Measurements from ENCODE around the gene C1QTNF6. TPM values are rescaled to one million over a fixed set of nuclear protein-coding genes. Genes with fewer than 3 reads are reported as not detected.

Gene C1QTNF6
- total and polyA plus RNA-seq, 2 experiments from 2014 or later = 1.7 to 2.3 TPM

DNA sequence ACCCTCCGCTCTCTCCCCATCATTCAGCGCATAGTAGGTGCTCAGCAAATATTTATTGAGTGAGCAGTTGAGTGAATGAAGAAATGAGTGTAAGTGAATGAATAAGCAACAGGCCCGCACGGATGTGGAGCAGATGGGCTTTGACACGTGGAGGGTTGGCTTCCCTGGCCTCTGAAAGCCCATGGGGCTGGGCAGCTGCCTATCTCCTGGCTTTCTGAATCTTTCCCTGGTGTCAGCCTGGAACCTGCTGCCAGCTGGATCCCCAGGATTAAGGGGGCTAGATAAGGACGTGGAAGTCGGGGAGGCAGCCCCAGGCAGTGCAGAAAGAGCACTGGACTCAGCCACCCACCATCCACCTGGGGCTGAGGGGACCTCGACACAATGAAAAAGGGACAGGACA is 50.9 kb downstream of the C1QTNF6 start (continued):
- TF ChIP-seq, protein P1, sequence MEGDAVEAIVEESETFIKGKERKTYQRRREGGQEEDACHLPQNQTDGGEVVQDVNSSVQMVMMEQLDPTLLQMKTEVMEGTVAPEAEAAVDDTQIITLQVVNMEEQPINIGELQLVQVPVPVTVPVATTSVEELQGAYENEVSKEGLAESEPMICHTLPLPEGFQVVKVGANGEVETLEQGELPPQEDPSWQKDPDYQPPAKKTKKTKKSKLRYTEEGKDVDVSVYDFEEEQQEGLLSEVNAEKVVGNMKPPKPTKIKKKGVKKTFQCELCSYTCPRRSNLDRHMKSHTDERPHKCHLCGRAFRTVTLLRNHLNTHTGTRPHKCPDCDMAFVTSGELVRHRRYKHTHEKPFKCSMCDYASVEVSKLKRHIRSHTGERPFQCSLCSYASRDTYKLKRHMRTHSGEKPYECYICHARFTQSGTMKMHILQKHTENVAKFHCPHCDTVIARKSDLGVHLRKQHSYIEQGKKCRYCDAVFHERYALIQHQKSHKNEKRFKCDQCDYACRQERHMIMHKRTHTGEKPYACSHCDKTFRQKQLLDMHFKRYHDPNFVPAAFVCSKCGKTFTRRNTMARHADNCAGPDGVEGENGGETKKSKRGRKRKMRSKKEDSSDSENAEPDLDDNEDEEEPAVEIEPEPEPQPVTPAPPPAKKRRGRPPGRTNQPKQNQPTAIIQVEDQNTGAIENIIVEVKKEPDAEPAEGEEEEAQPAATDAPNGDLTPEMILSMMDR (conservative IDR thresholded peaks at IDR 0.05; ENCODE audit: low read depth in 2 of 2) = no peak
- no peak for TF ChIP-seq CREB1 (CRISPR knock-in tag; IDR thresholded peaks at IDR 0.05; ENCODE audit: low read depth)
- TF ChIP-seq NANOG (IDR thresholded peaks at IDR 0.05; ENCODE audit: borderline replicate concordance) = no peak
- TF ChIP-seq, protein P2, sequence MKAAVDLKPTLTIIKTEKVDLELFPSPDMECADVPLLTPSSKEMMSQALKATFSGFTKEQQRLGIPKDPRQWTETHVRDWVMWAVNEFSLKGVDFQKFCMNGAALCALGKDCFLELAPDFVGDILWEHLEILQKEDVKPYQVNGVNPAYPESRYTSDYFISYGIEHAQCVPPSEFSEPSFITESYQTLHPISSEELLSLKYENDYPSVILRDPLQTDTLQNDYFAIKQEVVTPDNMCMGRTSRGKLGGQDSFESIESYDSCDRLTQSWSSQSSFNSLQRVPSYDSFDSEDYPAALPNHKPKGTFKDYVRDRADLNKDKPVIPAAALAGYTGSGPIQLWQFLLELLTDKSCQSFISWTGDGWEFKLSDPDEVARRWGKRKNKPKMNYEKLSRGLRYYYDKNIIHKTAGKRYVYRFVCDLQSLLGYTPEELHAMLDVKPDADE (IDR thresholded peaks at IDR 0.05) = no peak
- no peak for TF ChIP-seq ZNF114 (CRISPR knock-in tag; IDR thresholded peaks at IDR 0.05)

DNA sequence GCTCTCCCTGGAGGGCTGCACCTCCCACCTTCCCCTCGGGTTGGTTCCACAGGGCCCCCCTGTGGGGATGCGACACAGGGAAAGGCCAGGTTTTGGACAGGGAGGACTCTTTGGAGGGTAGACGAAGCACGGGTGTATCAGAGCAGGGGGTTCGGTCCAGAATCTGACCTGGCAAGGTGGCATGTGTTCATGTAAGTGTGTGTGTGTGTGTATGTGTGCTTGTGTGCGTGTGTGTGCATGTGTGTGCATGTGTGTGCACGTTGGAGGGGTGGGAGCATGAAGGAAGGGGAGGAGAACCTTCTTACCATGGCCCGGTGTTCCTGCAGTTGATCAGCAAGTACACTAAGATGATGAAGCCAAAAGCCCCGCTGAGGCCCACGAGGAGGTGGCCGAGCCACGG is 53.0 kb downstream of the C1QTNF6 start:
- H3K27me3 Mint-ChIP-seq (ENCODE audit: insufficient read depth, low read depth, poor library complexity) = peaks cover 15% of the 10 kb centered on the region
- H3K9me2 ChIP-seq (ENCODE audit: insufficient read depth) = no peaks in the 10 kb centered on the region
- no peaks in the 10 kb centered on the region; the same call in 2 of the 3 replicates for H3K4me1 Mint-ChIP-seq
- DNase-seq (ENCODE audit: low spot score) (no peak), ATAC-seq (no peak)
- H3K4me1 ChIP-seq (ENCODE audit: insufficient read depth) = no peaks in the 10 kb centered on the region
- H3K4me2 ChIP-seq = no peak overlapping the region
- H2AFZ ChIP-seq = no peak overlapping the region
- no peaks in the 10 kb centered on the region; the same call in 2 of the 3 replicates for H3K36me3 Mint-ChIP-seq (ENCODE audit: low read depth)
- no peaks in the 10 kb centered on the region for H3K36me3 ChIP-seq (ENCODE audit: insufficient read depth)
- H3F3A ChIP-seq (replicated peaks; ENCODE audit: low read depth) = no peaks in the 10 kb centered on the region
- no peaks in the 10 kb centered on the region for H3K9me3 Mint-ChIP-seq
- H4K20me1 ChIP-seq (replicated peaks; ENCODE audit: insufficient read depth) = no peaks in the 10 kb centered on the region
- H3K4me3 Mint-ChIP-seq = no peak overlapping the region
- H3K27ac Mint-ChIP-seq = no peak overlapping the region
- no peak overlapping the region for H3K4me3 ChIP-seq
- no peak overlapping the region for H3K27ac ChIP-seq (ENCODE audit: low read depth)
- no peaks in the 10 kb centered on the region for H3K79me2 ChIP-seq (replicated peaks; ENCODE audit: insufficient read depth)
- H3K27me3 ChIP-seq (ENCODE audit: insufficient read depth) = no peaks in the 10 kb centered on the region
- TF ChIP-seq ZNF114 (CRISPR knock-in tag; IDR thresholded peaks at IDR 0.05) (no peak), STAT1 (IDR thresholded peaks at IDR 0.05; ENCODE audit: unreplicated experiment) (no peak), CREB1 (CRISPR knock-in tag; IDR thresholded peaks at IDR 0.05; ENCODE audit: low read depth) (no peak), JUNB (IDR thresholded peaks at IDR 0.05; ENCODE audit: unreplicated experiment) (no peak), EZH2 (IDR thresholded peaks at IDR 0.05; ENCODE audit: low read depth, unreplicated experiment) (no peak), ZNF331 (CRISPR knock-in tag; IDR thresholded peaks at IDR 0.05; ENCODE audit: low read depth) (no peak)
- TF ChIP-seq, protein P3, sequence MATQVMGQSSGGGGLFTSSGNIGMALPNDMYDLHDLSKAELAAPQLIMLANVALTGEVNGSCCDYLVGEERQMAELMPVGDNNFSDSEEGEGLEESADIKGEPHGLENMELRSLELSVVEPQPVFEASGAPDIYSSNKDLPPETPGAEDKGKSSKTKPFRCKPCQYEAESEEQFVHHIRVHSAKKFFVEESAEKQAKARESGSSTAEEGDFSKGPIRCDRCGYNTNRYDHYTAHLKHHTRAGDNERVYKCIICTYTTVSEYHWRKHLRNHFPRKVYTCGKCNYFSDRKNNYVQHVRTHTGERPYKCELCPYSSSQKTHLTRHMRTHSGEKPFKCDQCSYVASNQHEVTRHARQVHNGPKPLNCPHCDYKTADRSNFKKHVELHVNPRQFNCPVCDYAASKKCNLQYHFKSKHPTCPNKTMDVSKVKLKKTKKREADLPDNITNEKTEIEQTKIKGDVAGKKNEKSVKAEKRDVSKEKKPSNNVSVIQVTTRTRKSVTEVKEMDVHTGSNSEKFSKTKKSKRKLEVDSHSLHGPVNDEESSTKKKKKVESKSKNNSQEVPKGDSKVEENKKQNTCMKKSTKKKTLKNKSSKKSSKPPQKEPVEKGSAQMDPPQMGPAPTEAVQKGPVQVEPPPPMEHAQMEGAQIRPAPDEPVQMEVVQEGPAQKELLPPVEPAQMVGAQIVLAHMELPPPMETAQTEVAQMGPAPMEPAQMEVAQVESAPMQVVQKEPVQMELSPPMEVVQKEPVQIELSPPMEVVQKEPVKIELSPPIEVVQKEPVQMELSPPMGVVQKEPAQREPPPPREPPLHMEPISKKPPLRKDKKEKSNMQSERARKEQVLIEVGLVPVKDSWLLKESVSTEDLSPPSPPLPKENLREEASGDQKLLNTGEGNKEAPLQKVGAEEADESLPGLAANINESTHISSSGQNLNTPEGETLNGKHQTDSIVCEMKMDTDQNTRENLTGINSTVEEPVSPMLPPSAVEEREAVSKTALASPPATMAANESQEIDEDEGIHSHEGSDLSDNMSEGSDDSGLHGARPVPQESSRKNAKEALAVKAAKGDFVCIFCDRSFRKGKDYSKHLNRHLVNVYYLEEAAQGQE (IDR thresholded peaks at IDR 0.05; ENCODE audit: unreplicated experiment) = no peak
- TF ChIP-seq, protein P4, sequence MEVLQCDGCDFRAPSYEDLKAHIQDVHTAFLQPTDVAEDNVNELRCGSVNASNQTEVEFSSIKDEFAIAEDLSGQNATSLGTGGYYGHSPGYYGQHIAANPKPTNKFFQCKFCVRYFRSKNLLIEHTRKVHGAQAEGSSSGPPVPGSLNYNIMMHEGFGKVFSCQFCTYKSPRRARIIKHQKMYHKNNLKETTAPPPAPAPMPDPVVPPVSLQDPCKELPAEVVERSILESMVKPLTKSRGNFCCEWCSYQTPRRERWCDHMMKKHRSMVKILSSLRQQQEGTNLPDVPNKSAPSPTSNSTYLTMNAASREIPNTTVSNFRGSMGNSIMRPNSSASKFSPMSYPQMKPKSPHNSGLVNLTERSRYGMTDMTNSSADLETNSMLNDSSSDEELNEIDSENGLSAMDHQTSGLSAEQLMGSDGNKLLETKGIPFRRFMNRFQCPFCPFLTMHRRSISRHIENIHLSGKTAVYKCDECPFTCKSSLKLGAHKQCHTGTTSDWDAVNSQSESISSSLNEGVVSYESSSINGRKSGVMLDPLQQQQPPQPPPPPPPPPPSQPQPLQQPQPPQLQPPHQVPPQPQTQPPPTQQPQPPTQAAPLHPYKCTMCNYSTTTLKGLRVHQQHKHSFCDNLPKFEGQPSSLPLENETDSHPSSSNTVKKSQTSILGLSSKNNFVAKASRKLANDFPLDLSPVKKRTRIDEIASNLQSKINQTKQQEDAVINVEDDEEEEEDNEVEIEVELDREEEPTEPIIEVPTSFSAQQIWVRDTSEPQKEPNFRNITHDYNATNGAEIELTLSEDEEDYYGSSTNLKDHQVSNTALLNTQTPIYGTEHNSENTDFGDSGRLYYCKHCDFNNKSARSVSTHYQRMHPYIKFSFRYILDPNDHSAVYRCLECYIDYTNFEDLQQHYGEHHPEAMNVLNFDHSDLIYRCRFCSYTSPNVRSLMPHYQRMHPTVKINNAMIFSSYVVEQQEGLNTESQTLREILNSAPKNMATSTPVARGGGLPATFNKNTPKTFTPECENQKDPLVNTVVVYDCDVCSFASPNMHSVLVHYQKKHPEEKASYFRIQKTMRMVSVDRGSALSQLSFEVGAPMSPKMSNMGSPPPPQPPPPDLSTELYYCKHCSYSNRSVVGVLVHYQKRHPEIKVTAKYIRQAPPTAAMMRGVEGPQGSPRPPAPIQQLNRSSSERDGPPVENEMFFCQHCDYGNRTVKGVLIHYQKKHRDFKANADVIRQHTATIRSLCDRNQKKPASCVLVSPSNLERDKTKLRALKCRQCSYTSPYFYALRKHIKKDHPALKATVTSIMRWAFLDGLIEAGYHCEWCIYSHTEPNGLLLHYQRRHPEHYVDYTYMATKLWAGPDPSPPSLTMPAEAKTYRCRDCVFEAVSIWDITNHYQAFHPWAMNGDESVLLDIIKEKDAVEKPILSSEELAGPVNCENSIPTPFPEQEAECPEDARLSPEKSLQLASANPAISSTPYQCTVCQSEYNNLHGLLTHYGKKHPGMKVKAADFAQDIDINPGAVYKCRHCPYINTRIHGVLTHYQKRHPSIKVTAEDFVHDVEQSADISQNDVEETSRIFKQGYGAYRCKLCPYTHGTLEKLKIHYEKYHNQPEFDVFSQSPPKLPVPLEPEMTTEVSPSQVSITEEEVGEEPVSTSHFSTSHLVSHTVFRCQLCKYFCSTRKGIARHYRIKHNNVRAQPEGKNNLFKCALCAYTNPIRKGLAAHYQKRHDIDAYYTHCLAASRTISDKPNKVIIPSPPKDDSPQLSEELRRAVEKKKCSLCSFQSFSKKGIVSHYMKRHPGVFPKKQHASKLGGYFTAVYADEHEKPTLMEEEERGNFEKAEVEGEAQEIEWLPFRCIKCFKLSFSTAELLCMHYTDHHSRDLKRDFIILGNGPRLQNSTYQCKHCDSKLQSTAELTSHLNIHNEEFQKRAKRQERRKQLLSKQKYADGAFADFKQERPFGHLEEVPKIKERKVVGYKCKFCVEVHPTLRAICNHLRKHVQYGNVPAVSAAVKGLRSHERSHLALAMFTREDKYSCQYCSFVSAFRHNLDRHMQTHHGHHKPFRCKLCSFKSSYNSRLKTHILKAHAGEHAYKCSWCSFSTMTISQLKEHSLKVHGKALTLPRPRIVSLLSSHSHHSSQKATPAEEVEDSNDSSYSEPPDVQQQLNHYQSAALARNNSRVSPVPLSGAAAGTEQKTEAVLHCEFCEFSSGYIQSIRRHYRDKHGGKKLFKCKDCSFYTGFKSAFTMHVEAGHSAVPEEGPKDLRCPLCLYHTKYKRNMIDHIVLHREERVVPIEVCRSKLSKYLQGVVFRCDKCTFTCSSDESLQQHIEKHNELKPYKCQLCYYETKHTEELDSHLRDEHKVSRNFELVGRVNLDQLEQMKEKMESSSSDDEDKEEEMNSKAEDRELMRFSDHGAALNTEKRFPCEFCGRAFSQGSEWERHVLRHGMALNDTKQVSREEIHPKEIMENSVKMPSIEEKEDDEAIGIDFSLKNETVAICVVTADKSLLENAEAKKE (CRISPR knock-in tag; IDR thresholded peaks at IDR 0.05) = no peak
